Right lobe of liver (tissue), 4 donors: ENCODE data around the gene EVL.

Experiments
- POLR2A ChIP-seq: fragments of 450-650 bp; IDR thresholded peaks from one replicate; pipeline ENCODE4 v1.6.1; 2017; ENCODE audit warnings: antibody characterized with exemption, mild to moderate bottlenecking
- TF ChIP-seq, protein P1 (sequence below), 4 donors: fragments of 200-600 bp in 3 of 4; fragments of 450-650 bp in 1 of 4; IDR thresholded peaks; one replicate each; pipeline versions ENCODE4 v1.5.1 to v1.8.0; 2016 to 2022; ENCODE audit warnings: antibody characterized with exemption in 4 of 4, mild to moderate bottlenecking in 2 of 4
- donor health status: DM: no; HTN: no; CAD: no.
- donor health status: DM: no; HTN: no; CAD: no.
- donor health status: DM: no; HTN: yes; CAD: no.

DNA sequence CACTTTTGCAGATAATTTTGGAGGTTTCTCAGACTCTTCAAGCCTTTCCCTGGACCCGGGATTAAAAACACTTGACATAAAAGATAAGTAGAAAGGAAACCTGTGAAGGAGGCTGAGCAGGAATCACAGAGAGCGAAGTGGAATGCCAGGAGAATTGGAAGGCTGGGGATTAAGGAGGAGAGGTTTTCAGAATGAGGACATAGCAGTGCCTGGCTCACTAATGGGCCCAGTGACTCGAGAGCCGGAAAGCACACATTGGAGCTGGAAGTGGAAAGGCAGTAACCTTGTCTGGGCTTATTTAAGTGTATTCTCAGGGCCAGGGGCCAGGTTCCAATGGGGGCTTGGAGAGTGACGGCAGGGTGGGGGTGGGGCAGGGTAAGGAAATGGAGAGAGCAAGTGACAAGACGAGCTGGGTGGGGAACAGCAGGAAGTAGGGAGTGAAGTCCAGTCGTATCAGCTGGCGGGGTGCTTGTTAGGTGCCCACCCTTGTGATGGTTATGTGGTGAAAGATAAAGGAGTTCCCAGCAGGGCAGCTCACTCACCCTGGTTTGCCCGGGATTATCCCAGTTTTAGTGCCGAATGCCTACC lies 13.1 kb downstream of the EVL start:
- TF ChIP-seq, protein P1, sequence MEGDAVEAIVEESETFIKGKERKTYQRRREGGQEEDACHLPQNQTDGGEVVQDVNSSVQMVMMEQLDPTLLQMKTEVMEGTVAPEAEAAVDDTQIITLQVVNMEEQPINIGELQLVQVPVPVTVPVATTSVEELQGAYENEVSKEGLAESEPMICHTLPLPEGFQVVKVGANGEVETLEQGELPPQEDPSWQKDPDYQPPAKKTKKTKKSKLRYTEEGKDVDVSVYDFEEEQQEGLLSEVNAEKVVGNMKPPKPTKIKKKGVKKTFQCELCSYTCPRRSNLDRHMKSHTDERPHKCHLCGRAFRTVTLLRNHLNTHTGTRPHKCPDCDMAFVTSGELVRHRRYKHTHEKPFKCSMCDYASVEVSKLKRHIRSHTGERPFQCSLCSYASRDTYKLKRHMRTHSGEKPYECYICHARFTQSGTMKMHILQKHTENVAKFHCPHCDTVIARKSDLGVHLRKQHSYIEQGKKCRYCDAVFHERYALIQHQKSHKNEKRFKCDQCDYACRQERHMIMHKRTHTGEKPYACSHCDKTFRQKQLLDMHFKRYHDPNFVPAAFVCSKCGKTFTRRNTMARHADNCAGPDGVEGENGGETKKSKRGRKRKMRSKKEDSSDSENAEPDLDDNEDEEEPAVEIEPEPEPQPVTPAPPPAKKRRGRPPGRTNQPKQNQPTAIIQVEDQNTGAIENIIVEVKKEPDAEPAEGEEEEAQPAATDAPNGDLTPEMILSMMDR (IDR thresholded peaks at IDR 0.05): no peak
- TF ChIP-seq POLR2A: no peak
